ENCODE measurements around the gene PTPRO. TPM values are rescaled to one million over a fixed set of nuclear protein-coding genes. Genes with fewer than 3 reads are reported as not detected.
"Not testable (repeated sequence)": the region's sequence is repeated elsewhere in the genome, so short reads cannot be mapped to it uniquely, and the experiment has no call there.

The PTPRO gene
- total RNA-seq, 1 donor from 2014 or later, result 10.6 TPM

- DNase-seq (no peak), ATAC-seq (no peak)
- no peaks in the 10 kb centered on the region for H3K9me3 ChIP-seq
- no peaks in the 10 kb centered on the region for H3K36me3 ChIP-seq
- H3K4me3 ChIP-seq, result no peak overlapping the region
- no peak for TF ChIP-seq CTCF (IDR thresholded peaks at IDR 0.05)
- no peaks in the 10 kb centered on the region for H3K27me3 ChIP-seq
- no peaks in the 10 kb centered on the region for H3K4me1 ChIP-seq
- intact Hi-C loops (cut with DNase I), result no loop called here
- no peak overlapping the region for H3K27ac ChIP-seq
Observed at GRCh38 chr12:15608406-15608805, 286.1 kb downstream of the PTPRO start.

DNA sequence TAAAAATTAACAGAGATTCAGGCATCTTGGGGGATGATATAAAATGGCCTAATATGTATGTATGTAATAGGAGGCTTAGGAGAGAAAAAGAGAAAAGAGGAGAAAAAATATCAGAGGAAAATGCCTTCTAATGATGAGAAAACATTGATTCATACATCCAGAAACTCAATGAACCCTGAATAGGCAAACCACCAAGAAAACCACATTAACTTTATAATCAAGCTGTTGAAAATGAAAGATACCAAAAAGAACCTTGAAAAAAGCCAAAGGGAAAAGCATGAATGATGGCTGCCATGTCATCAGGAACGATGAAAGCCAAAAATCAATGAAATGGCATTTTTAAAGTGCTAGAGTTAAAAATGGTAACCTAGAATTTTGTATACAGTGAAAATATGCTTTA lies 286.6 kb downstream of the PTPRO start:
- H3K4me1 ChIP-seq, result no peaks in the 10 kb centered on the region
- no peak for TF ChIP-seq CTCF (IDR thresholded peaks at IDR 0.05)
- no peak for ATAC-seq
- no peaks in the 10 kb centered on the region for H3K27me3 ChIP-seq
- DNase-seq, result no peak
- intact Hi-C loops (cut with DNase I), result no loop called here
- H3K27ac ChIP-seq, result no peak overlapping the region
- H3K36me3 ChIP-seq, result no peaks in the 10 kb centered on the region
- no peaks in the 10 kb centered on the region for H3K9me3 ChIP-seq
- no peak overlapping the region for H3K4me3 ChIP-seq

DNA sequence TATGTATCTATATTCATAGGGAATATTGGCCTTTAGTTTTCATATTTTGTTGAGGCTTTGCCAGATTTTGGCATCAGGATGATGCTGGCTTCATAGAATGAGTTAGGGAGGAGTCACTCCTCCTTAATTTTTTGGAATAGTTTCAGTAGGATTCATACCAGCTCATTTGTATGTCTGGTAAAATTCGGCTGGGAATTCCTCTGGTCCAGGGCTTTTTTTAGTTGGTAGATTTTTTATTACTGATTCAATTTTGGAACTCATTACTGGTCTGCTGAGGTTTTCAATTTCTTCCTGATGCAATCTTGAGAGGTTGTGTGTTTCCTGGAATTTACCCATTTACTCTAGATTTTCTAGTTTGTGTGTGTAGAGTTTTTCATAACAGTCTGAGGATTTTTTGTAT lies 291.7 kb downstream of the PTPRO start:
- intact Hi-C loops (cut with DNase I), result no loop called here
- Histone ChIP-seq H3K4me3 (no peak overlapping the region), H3K4me1 (no peaks in the 10 kb centered on the region), H3K27me3 (no peaks in the 10 kb centered on the region), H3K9me3 (no peaks in the 10 kb centered on the region), H3K27ac (no peak overlapping the region), H3K36me3 (no peaks in the 10 kb centered on the region)
- DNase-seq, result no peak
- no peak for ATAC-seq
- no peak for TF ChIP-seq CTCF (IDR thresholded peaks at IDR 0.05)

GRCh38 chr12:15616495-15616894 lies 294.2 kb downstream of the PTPRO start:
- H3K4me3 ChIP-seq; ATAC-seq; H3K9me3 ChIP-seq; H3K27ac ChIP-seq; DNase-seq; H3K27me3 ChIP-seq; intact Hi-C loops (cut with DNase I); H3K4me1 ChIP-seq: not testable (repeated sequence)
- peaks cover 10% of the 10 kb centered on the region for H3K36me3 ChIP-seq

GRCh38 chr12:15620741-15621539 lies 298.6 kb downstream of the PTPRO start:
- ATAC-seq (no peak), DNase-seq (no peak)
- no peaks in the 10 kb centered on the region for H3K9me3 ChIP-seq
- H3K36me3 ChIP-seq, result peaks cover 29% of the 10 kb centered on the region
- no peaks in the 10 kb centered on the region for H3K4me1 ChIP-seq
- H3K27ac ChIP-seq, result no peak overlapping the region
- no peak overlapping the region for H3K4me3 ChIP-seq
- no peak for TF ChIP-seq CTCF (IDR thresholded peaks at IDR 0.05)
- intact Hi-C loops (cut with DNase I), result no loop called here
- no peaks in the 10 kb centered on the region for H3K27me3 ChIP-seq

GRCh38 chr12:15625075-15625474 lies 302.8 kb downstream of the PTPRO start:
- H3K36me3 ChIP-seq, result peaks cover 29% of the 10 kb centered on the region
- intact Hi-C loops (cut with DNase I), result no loop called here
- H3K4me3 ChIP-seq, result no peak overlapping the region
- H3K27me3 ChIP-seq, result no peaks in the 10 kb centered on the region
- no peak for TF ChIP-seq CTCF (IDR thresholded peaks at IDR 0.05)
- no peaks in the 10 kb centered on the region for H3K9me3 ChIP-seq
- no peak overlapping the region for H3K27ac ChIP-seq
- DNase-seq, result no peak
- no peak for ATAC-seq
- H3K4me1 ChIP-seq, result peaks cover 16% of the 10 kb centered on the region
